ENCODE data around the gene DAGLA. TPM values are rescaled to one million over a fixed set of nuclear protein-coding genes. Genes with fewer than 3 reads are reported as not detected.

DAGLA gene
- total RNA-seq, 1 experiment from 2014 or later: 10.9 TPM

DNA sequence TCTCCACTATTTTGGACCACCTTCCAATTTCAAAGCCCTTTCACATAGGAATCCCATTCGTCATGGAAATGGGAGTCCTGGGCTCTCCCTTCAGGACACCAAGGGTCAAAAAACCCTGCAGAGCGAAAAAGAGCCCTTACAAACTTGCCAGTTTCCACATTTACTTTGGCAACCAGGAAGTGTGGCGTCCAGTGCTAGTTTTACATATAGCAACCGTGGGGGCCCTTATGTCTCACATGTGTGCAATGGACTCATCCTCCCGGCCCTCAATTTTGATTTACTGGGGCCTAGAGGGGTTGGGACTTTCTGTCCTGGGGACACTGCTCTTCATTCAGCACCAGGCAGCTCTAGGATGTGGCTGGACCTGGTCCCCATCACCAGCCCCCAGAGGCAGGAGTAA, 33.7 kb downstream of the DAGLA start:
- H3K27me3 ChIP-seq (replicated peaks; ENCODE audit: insufficient read depth, low read depth, low read length, poor library complexity): no peaks in the 10 kb centered on the region
- ChIA-PET POLR2A (ENCODE audit: low non-redundant PET) (no interaction called here), CTCF (no interaction called here)
- H3K36me3 ChIP-seq (ENCODE audit: insufficient read depth, low read length, poor library complexity, severe bottlenecking): no peaks in the 10 kb centered on the region
- intact Hi-C loops (cut with micrococcal nuclease; ENCODE audit: unreplicated experiment): no loop called here
- no TSS peak for BruUV-seq (replicated peaks)
- no peak overlapping the region for H3K27ac ChIP-seq (ENCODE audit: low read depth, low read length, poor library complexity, severe bottlenecking)
- TF ChIP-seq EZH2 (IDR thresholded peaks at IDR 0.05; ENCODE audit: borderline replicate concordance, low read depth, low read length, poor library complexity, severe bottlenecking): no peak
- TF ChIP-seq, protein P1, sequence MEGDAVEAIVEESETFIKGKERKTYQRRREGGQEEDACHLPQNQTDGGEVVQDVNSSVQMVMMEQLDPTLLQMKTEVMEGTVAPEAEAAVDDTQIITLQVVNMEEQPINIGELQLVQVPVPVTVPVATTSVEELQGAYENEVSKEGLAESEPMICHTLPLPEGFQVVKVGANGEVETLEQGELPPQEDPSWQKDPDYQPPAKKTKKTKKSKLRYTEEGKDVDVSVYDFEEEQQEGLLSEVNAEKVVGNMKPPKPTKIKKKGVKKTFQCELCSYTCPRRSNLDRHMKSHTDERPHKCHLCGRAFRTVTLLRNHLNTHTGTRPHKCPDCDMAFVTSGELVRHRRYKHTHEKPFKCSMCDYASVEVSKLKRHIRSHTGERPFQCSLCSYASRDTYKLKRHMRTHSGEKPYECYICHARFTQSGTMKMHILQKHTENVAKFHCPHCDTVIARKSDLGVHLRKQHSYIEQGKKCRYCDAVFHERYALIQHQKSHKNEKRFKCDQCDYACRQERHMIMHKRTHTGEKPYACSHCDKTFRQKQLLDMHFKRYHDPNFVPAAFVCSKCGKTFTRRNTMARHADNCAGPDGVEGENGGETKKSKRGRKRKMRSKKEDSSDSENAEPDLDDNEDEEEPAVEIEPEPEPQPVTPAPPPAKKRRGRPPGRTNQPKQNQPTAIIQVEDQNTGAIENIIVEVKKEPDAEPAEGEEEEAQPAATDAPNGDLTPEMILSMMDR (conservative IDR thresholded peaks at IDR 0.05; ENCODE audit: low read depth, low read length): no peak
- no peaks in the 10 kb centered on the region for H3K9me3 ChIP-seq (ENCODE audit: low read depth, low read length, poor library complexity, severe bottlenecking)
- H3K4me3 ChIP-seq (ENCODE audit: low read depth, low read length, poor library complexity, severe bottlenecking): no peak overlapping the region
- H3K4me1 ChIP-seq (ENCODE audit: insufficient read depth, low read length, poor library complexity, severe bottlenecking): peaks cover 21% of the 10 kb centered on the region
- DNase-seq (ENCODE audit: low spot score): no peak

DNA sequence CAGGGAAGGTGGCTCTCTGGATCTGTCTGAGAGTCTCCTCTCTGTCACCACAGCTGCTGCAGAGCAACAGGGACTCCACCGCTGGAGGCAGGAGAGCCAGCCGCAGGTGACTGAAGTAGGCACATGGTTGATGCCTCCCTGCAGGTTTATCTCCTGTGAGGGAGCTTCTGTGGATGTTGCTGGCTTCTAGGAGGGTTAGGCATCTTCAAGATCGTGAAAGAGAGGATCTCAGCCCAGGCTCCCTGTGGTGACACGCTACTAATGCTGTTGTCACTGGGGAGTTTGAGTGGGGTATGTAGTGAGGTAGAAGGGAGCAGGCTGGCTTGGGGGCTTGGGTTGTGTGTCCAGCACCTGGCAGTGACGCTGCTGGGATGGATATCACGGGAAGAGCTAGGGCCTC, 34.1 kb downstream of the DAGLA start:
- Histone ChIP-seq H3K4me3 (ENCODE audit: low read depth, low read length, poor library complexity, severe bottlenecking) (no peak overlapping the region), H3K27ac (ENCODE audit: low read depth, low read length, poor library complexity, severe bottlenecking) (no peak overlapping the region), H3K9me3 (ENCODE audit: low read depth, low read length, poor library complexity, severe bottlenecking) (no peaks in the 10 kb centered on the region), H3K36me3 (ENCODE audit: insufficient read depth, low read length, poor library complexity, severe bottlenecking) (no peaks in the 10 kb centered on the region), H3K4me1 (ENCODE audit: insufficient read depth, low read length, poor library complexity, severe bottlenecking) (peaks cover 24% of the 10 kb centered on the region), H3K27me3 (replicated peaks; ENCODE audit: insufficient read depth, low read depth, low read length, poor library complexity) (no peaks in the 10 kb centered on the region)
- DNase-seq (ENCODE audit: low spot score): no peak
- TF ChIP-seq, protein P1 (conservative IDR thresholded peaks at IDR 0.05; ENCODE audit: low read depth, low read length): no peak
- TF ChIP-seq EZH2 (IDR thresholded peaks at IDR 0.05; ENCODE audit: borderline replicate concordance, low read depth, low read length, poor library complexity, severe bottlenecking): no peak
- POLR2A ChIA-PET (ENCODE audit: low non-redundant PET): no interaction called here
- CTCF ChIA-PET: no interaction called here
- intact Hi-C loops (cut with micrococcal nuclease; ENCODE audit: unreplicated experiment): no loop called here
- no TSS peak for BruUV-seq (replicated peaks)

DNA sequence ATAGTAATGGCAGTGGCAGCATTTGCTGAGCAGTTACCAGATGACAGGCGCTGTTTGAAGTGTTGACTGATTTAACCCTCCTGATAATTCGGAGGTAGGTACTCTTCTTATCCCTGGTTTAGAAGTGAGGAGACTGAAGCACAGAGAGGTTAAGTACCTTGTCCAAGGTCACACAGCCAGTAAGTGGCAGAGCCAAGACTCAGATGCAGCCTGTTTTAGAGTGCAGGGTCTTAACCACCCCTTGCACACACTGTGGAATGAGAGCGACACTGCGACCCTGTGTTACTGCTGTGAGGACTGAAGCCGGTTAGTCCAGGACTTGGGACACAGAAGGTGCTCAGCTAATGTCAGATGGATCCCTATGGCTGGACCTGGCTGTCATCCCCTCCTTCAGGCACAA, 34.7 kb downstream of the DAGLA start:
- BruUV-seq (replicated peaks): no TSS peak

More for the DNA sequence above, 34.7 kb downstream of the DAGLA start:
- ChIA-PET CTCF (no interaction called here), POLR2A (ENCODE audit: low non-redundant PET) (no interaction called here)
- Histone ChIP-seq H3K9me3 (ENCODE audit: low read depth, low read length, poor library complexity, severe bottlenecking) (no peaks in the 10 kb centered on the region), H3K36me3 (ENCODE audit: insufficient read depth, low read length, poor library complexity, severe bottlenecking) (no peaks in the 10 kb centered on the region), H3K27ac (ENCODE audit: low read depth, low read length, poor library complexity, severe bottlenecking) (no peak overlapping the region), H3K27me3 (replicated peaks; ENCODE audit: insufficient read depth, low read depth, low read length, poor library complexity) (no peaks in the 10 kb centered on the region), H3K4me3 (ENCODE audit: low read depth, low read length, poor library complexity, severe bottlenecking) (no peak overlapping the region), H3K4me1 (ENCODE audit: insufficient read depth, low read length, poor library complexity, severe bottlenecking) (peaks cover 19% of the 10 kb centered on the region)
- intact Hi-C loops (cut with micrococcal nuclease; ENCODE audit: unreplicated experiment): no loop called here
- no peak for DNase-seq (ENCODE audit: low spot score)
- TF ChIP-seq, protein P1 (conservative IDR thresholded peaks at IDR 0.05; ENCODE audit: low read depth, low read length): no peak
- TF ChIP-seq EZH2 (IDR thresholded peaks at IDR 0.05; ENCODE audit: borderline replicate concordance, low read depth, low read length, poor library complexity, severe bottlenecking): no peak
